H1 (cell line): ENCODE measurements around the gene CCL25. TPM values are rescaled to one million over a fixed set of nuclear protein-coding genes. Genes with fewer than 3 reads are reported as not detected.

Experiments
- CTCF ChIA-PET: fragments of 300-600 bp; sonication (Branson Sonifier 250); formaldehyde crosslinking; loops from one replicate; lab custom pipeline; 2021; ENCODE audit not compliant: partially characterized antibody; lab: Charles Lee
- POLR2A ChIA-PET: fragments of 300-600 bp; sonication (Branson Sonifier 250); formaldehyde crosslinking; loops from one replicate; lab custom pipeline; 2021; ENCODE audit warnings: inconsistent platforms; ENCODE audit not compliant: partially characterized antibody; lab: Charles Lee
- DNase-seq, 2 experiments: peaks; one replicate each; pipeline versions ENCODE4 v3.0.0 to v3.0.0-alpha.2; 2010 to 2022; ENCODE audit warnings: low spot score in 2 of 2, low read depth in 1 of 2, mixed read lengths in 1 of 2
- FAIRE-seq: peaks from 2 replicates; lab custom pipeline; 2011; peaks lifted over from hg19 to GRCh38; lab: Jason Lieb, UNC
- H2AFZ ChIP-seq: 2 replicates; pipeline ENCODE4 v1.8.1; 2012; ENCODE audit warnings: low read length, inconsistent platforms
- H2AK5ac ChIP-seq: 2 replicates; pipeline ENCODE4 v1.6.1; 2013; ENCODE audit warnings: low read depth, low read length
- H2BK120ac ChIP-seq: replicated peaks from 2 replicates; pipeline ENCODE3; 2013; ENCODE audit warnings: low read depth, low read length, inconsistent platforms
- H2BK12ac ChIP-seq: 2 replicates; pipeline ENCODE4 v1.6.1; 2013; ENCODE audit warnings: low read depth, low read length
- H2BK15ac ChIP-seq: 2 replicates; pipeline ENCODE4 v1.6.1; 2013; ENCODE audit warnings: low read length
- H2BK20ac ChIP-seq: 2 replicates; pipeline ENCODE4 v1.6.1; 2013; ENCODE audit warnings: low read length
- H2BK5ac ChIP-seq: 2 replicates; pipeline ENCODE4 v1.6.1; 2013; ENCODE audit warnings: low read depth, low read length
- H3K14ac ChIP-seq: 2 replicates; pipeline ENCODE4 v1.6.1; 2013; ENCODE audit warnings: inconsistent platforms; ENCODE audit not compliant: insufficient read length
- H3K18ac ChIP-seq: 2 replicates; pipeline ENCODE4 v1.6.1; 2013; ENCODE audit warnings: low read length; ENCODE audit errors: extremely low read depth
- H3K23ac ChIP-seq: 2 replicates; pipeline ENCODE4 v1.6.1; 2013; ENCODE audit warnings: inconsistent platforms; ENCODE audit not compliant: insufficient read length
- H3K23me2 ChIP-seq: 2 replicates; pipeline ENCODE4 v1.6.1; 2013; ENCODE audit warnings: low read depth, low read length
- H3K27ac ChIP-seq: 2 replicates; pipeline ENCODE4 v1.6.1; 2011; ENCODE audit warnings: low read depth, low read length, inconsistent platforms
- H3K27me3 ChIP-seq, 4 experiments: replicated peaks in 1 of 4; 1 replicate in 1 of 4; 2 replicates in 3 of 4; pipeline versions ENCODE4 v1.6.1 to v1.8.1; 2011 to 2013; ENCODE audit warnings: low read length in 3 of 4, mild to moderate bottlenecking in 3 of 4, inconsistent platforms in 2 of 4, mixed read lengths in 2 of 4, moderate library complexity in 1 of 4; ENCODE audit not compliant: control insufficient read depth in 3 of 4, insufficient read depth in 3 of 4; ENCODE audit errors: extremely low read depth in 1 of 4
- H3K36me3 ChIP-seq, 4 experiments: 2 replicates each; pipeline versions ENCODE4 v1.6.1 to v1.8.1; 2011 to 2013; ENCODE audit warnings: mild to moderate bottlenecking in 4 of 4, low read length in 3 of 4, moderate library complexity in 2 of 4, control low read depth in 1 of 4, inconsistent platforms in 1 of 4; ENCODE audit not compliant: insufficient read depth in 4 of 4, control insufficient read depth in 2 of 4
- H3K4ac ChIP-seq: replicated peaks from 2 replicates; pipeline ENCODE3; 2013; ENCODE audit warnings: low read length, low read depth, mixed read lengths, inconsistent platforms; ENCODE audit not compliant: insufficient read length
- H3K4me1 ChIP-seq, 4 experiments: replicated peaks in 1 of 4; 1 replicate in 1 of 4; 2 replicates in 3 of 4; pipeline versions ENCODE4 v1.6.1 to v1.8.1; 2011 to 2013; ENCODE audit warnings: low read length in 3 of 4, inconsistent platforms in 2 of 4, mixed read lengths in 1 of 4; ENCODE audit not compliant: insufficient read depth in 4 of 4, control insufficient read depth in 3 of 4
- H3K4me2 ChIP-seq, 2 experiments: 2 replicates each; pipeline versions ENCODE4 v1.6.1 to v1.8.1; 2011 to 2013; ENCODE audit warnings: low read depth in 2 of 2, low read length in 2 of 2, control low read depth in 1 of 2, inconsistent platforms in 1 of 2, mild to moderate bottlenecking in 1 of 2; ENCODE audit not compliant: insufficient read depth in 1 of 2
- H3K4me3 ChIP-seq, 4 experiments: fragments of 200-600, 300-600 bp in 1 of 4; sonication (generic), shearing (Covaris generic), sonication (Bioruptor Twin) in 1 of 4; 2 replicates each; pipeline versions ENCODE4 v1.5.1 to v1.8.1; 2011 to 2016; ENCODE audit warnings: low read length in 4 of 4, low read depth in 3 of 4, control low read depth in 2 of 4, inconsistent platforms in 2 of 4, mild to moderate bottlenecking in 2 of 4, mixed read lengths in 1 of 4, moderate library complexity in 1 of 4; ENCODE audit not compliant: insufficient read depth in 2 of 4; ENCODE audit errors: extremely low read depth in 1 of 4
- H3K56ac ChIP-seq: replicated peaks from 2 replicates; pipeline ENCODE3; 2013; ENCODE audit warnings: low read depth, mild to moderate bottlenecking, mixed read lengths, low read length, inconsistent platforms; ENCODE audit not compliant: insufficient read length
- H3K79me1 ChIP-seq: 2 replicates; pipeline ENCODE4 v1.6.1; 2013; ENCODE audit warnings: low read depth, low read length, control low read depth
- H3K79me2 ChIP-seq, 2 experiments: 2 replicates each; pipeline versions ENCODE4 v1.6.1 to v1.8.1; 2012 to 2013; ENCODE audit warnings: low read length in 2 of 2, mild to moderate bottlenecking in 2 of 2, inconsistent platforms in 1 of 2; ENCODE audit not compliant: insufficient read depth in 2 of 2, control insufficient read depth in 1 of 2
- H3K9ac ChIP-seq, 4 experiments: replicated peaks in 1 of 4; 1 replicate in 1 of 4; 2 replicates in 3 of 4; pipeline versions ENCODE4 v1.6.1 to v1.8.1; 2011 to 2013; ENCODE audit warnings: low read depth in 3 of 4, low read length in 3 of 4, control low read depth in 2 of 4, mild to moderate bottlenecking in 2 of 4, moderate library complexity in 2 of 4, inconsistent platforms in 1 of 4; ENCODE audit errors: extremely low read depth in 1 of 4
- H3K9me3 ChIP-seq, 2 experiments: 2 replicates each; pipeline versions ENCODE4 v1.6.1 to v1.8.1; 2012 to 2013; ENCODE audit warnings: mild to moderate bottlenecking in 2 of 2, moderate library complexity in 2 of 2, control low read depth in 1 of 2, inconsistent platforms in 1 of 2, low read depth in 1 of 2, low read length in 1 of 2, mixed read lengths in 1 of 2; ENCODE audit not compliant: insufficient read depth in 2 of 2
- H4K20me1 ChIP-seq, 2 experiments: replicated peaks in 1 of 2; 2 replicates each; pipeline versions ENCODE3 to v1.8.1; 2011 to 2013; ENCODE audit warnings: inconsistent platforms in 2 of 2, low read length in 2 of 2, mild to moderate bottlenecking in 1 of 2; ENCODE audit not compliant: insufficient read depth in 2 of 2, control insufficient read depth in 1 of 2
- H4K5ac ChIP-seq: 2 replicates; pipeline ENCODE4 v1.6.1; 2013; ENCODE audit warnings: low read length, low read depth, mixed read lengths, inconsistent platforms; ENCODE audit not compliant: insufficient read length
- H4K8ac ChIP-seq: 2 replicates; pipeline ENCODE4 v1.8.0; 2013; ENCODE audit warnings: mild to moderate bottlenecking, moderate library complexity, low read length, inconsistent platforms; ENCODE audit not compliant: insufficient read depth; ENCODE audit errors: extremely low read depth
- H4K91ac ChIP-seq: replicated peaks from 2 replicates; pipeline ENCODE3; 2013; ENCODE audit warnings: low read length, mixed read lengths, inconsistent platforms; ENCODE audit not compliant: insufficient read length
- ASH2L ChIP-seq: fragments of 200-600, 300-600 bp; sonication (generic); IDR thresholded peaks from one replicate; pipeline ENCODE4 v1.7.1; 2017; ENCODE audit warnings: low read length
- CTBP2 ChIP-seq: IDR thresholded peaks from 2 replicates; pipeline ENCODE4 v1.7.0; 2011; ENCODE audit warnings: borderline replicate concordance, mild to moderate bottlenecking, moderate library complexity, mixed read lengths, low read length; ENCODE audit not compliant: insufficient read depth, insufficient read length
- EZH2 ChIP-seq: fragments of 200-600 bp; sonication (generic); IDR thresholded peaks from 2 replicates; pipeline ENCODE4 v1.7.1; 2012; ENCODE audit warnings: low read depth, mild to moderate bottlenecking, moderate library complexity, low read length, inconsistent platforms; ENCODE audit not compliant: severe bottlenecking
- GTF2F1 ChIP-seq: IDR thresholded peaks from 2 replicates; pipeline ENCODE4 v1.6.1; 2012; ENCODE audit warnings: low read depth, low read length, improper control_type of control experiment, borderline replicate concordance
- NANOG ChIP-seq: IDR thresholded peaks from 2 replicates; pipeline ENCODE4 v1.6.1; 2011; ENCODE audit warnings: low read length, low read depth, mild to moderate bottlenecking, inconsistent platforms; ENCODE audit not compliant: insufficient read depth, poor library complexity, severe bottlenecking
- RAD21 ChIP-seq, 2 experiments: IDR thresholded peaks in 1 of 2; conservative IDR thresholded peaks in 1 of 2; 2 replicates each; pipeline ENCODE4 v1.6.1; 2011; ENCODE audit warnings: low read depth in 2 of 2, low read length in 2 of 2, improper control_type of control experiment in 1 of 2, inconsistent platforms in 1 of 2, mild to moderate bottlenecking in 1 of 2, moderate library complexity in 1 of 2
- WGBS, 2 experiments: shearing (Covaris generic) in 1 of 2; methylation state at CpG; one replicate each; pipeline versions ENCODE4 v1.1.6 to v1.1.7; 2013 to 2015; ENCODE audit warnings: low lambda C conversion rate in 2 of 2, mixed read lengths in 2 of 2, inconsistent platforms in 1 of 2, low coverage in 1 of 2, missing lambda C conversion rate in 1 of 2; ENCODE audit not compliant: insufficient replicate concordance in 2 of 2, insufficient coverage in 1 of 2, insufficient read length in 1 of 2; ENCODE audit errors: extremely low coverage in 1 of 2, missing lambda C conversion rate in 1 of 2; 5-methylcytosine and 5-hydroxymethylcytosine counted together
- polyA plus RNA-seq, 7 experiments: library from polyadenylated mRNA; depleted of rRNA in 3 of 7; stranded (reverse) in 5 of 7; unstranded in 2 of 7; fragments of >200 nt in 5 of 7; fragments of 200-250 nt in 2 of 7; gene quantifications; 1 replicate in 5 of 7; 2 replicates in 1 of 7; 4 replicates in 1 of 7; pipeline versions ENCODE4 v1.2.1 to v1.2.3, GENCODE V29; 2011 to 2013; ENCODE audit warnings: missing spikeins in 2 of 7, mixed read lengths in 2 of 7
- total RNA-seq: library from RNA; stranded (reverse); fragmentation: NEBNext Ultra II Directional; extraction: Animal tissue kit (Norgen Biotek cat#: 25700); gene quantifications from 2 replicates; pipeline ENCODE4 v1.2.1, GENCODE V29; 2021

Gene CCL25
- total and polyA plus RNA-seq, 2 of the 8 experiments (the other 6 are each of a cell fraction or from before 2014, with no cell fraction given) = 0.59 TPM; not detected in 1

DNA sequence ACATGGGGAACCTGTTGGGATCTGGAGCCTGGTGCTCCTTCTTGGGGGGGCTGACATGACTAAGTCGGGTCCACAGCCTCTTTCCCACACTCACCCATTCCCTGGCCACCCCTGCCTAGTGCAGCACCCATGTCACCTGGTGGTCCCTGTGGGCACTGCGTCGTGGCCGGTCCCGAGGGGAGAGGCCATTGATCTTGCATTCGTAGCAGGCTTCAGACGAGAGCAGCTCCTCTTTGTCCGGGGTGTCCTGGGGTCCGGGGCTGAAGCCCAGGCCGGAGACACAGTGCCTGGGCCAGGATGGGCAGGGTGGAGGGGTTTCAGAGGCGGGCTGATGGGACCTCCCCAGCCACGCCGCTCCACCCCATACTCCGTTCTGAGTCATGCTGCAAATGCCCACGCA, 19.4 kb downstream of the CCL25 start:
- H3K56ac ChIP-seq = no peak overlapping the region
- TF ChIP-seq GTF2F1 = no peak
- no peak for TF ChIP-seq EZH2
- TF ChIP-seq CTBP2 = no peak
- TF ChIP-seq NANOG = no peak
- TF ChIP-seq ASH2L = no peak
- peak; percentile 36 to 53 for TF ChIP-seq RAD21 (IDR thresholded peaks at IDR 0.05 in 1 of 2, conservative IDR thresholded peaks at IDR 0.05 in 1 of 2; ENCODE audit: low read depth in 2 of 2, low read length in 2 of 2)

More for the DNA sequence above, 19.4 kb downstream of the CCL25 start:
- H3K27me3 ChIP-seq = no peaks in the 10 kb centered on the region
- H4K8ac ChIP-seq = no peak overlapping the region
- H2BK120ac ChIP-seq = no peak overlapping the region
- 96% methylated on average over 15 of the region's 15 CpGs; no CpG with 5 or more reads in 1 of the 2 experiments for WGBS, 2 experiments
- no peak overlapping the region for H3K23ac ChIP-seq
- no peak overlapping the region for H3K9ac ChIP-seq
- no peak overlapping the region for H3K4me3 ChIP-seq
- DNase-seq = no peak
- H4K20me1 ChIP-seq = peaks cover 0 to 5% of the 10 kb centered on the region in 2 experiments
- no peak overlapping the region for H4K91ac ChIP-seq
- H3K18ac ChIP-seq = no peak overlapping the region
- H2BK12ac ChIP-seq = peak overlapping the region; percentile 43; the same call in 1 of the 2 replicates
- H2BK5ac ChIP-seq = peak overlapping the region; percentile 54
- H3K79me2 ChIP-seq = no peaks in the 10 kb centered on the region
- H3K27ac ChIP-seq = no peak overlapping the region
- 0 out of 2 replicates have a peak overlapping the region, but pooled peaks have one; percentile 41 for H2AK5ac ChIP-seq
- H2BK20ac ChIP-seq = no peak overlapping the region
- peaks cover 13 to 20% of the 10 kb centered on the region in 2 experiments for H3K9me3 ChIP-seq
- ChIA-PET CTCF (interaction anchor here (0.6 to 1.6 kb wide), 5 partner anchors 10 to 138 kb away, joined by 3 to 5 read pairs (median 4); no protein-coding TSS in a partner anchor), POLR2A (interaction anchor here (0.7 kb wide), 1 partner anchor 12 kb away, joined by 4 read pairs; no protein-coding TSS in a partner anchor)
- H3K79me1 ChIP-seq = no peaks in the 10 kb centered on the region
- H2BK15ac ChIP-seq = no peak overlapping the region
- FAIRE-seq = no peak
- H4K5ac ChIP-seq = no peak overlapping the region
- no peaks in the 10 kb centered on the region for H3K23me2 ChIP-seq
- H3K4ac ChIP-seq = no peak overlapping the region
- H3K14ac ChIP-seq = no peak overlapping the region
- no peak overlapping the region for H3K4me2 ChIP-seq
- peaks cover 5 to 25% (median 16%) of the 10 kb centered on the region in 4 experiments; a peak in 7 of 8 replicates for H3K36me3 ChIP-seq
- H2AFZ ChIP-seq = no peak overlapping the region
- no peaks in the 10 kb centered on the region for H3K4me1 ChIP-seq
